ENCODE results near the gene NOTUM. TPM values are rescaled to one million over a fixed set of nuclear protein-coding genes. Genes with fewer than 3 reads are reported as not detected.
A peak's percentile ranks its signal among the peaks of the same experiment; 100 is the strongest.

Gene NOTUM
- total RNA-seq, 2 experiments from 2014 or later = not detected

GRCh38 chr17:81959362-81960129 is 1.4 kb downstream of the NOTUM start:
- Histone ChIP-seq H3K4me3 (ENCODE audit: low read length) (peak overlapping the region; percentile 24), H3K36me3 (ENCODE audit: insufficient read depth, low read length) (no peaks in the 10 kb centered on the region), H3K4me1 (ENCODE audit: insufficient read depth, low read length) (peaks cover 21% of the 10 kb centered on the region), H3K27me3 (ENCODE audit: control insufficient read depth in 1 of 2, insufficient read depth in 2 of 2, low read length in 2 of 2) (peaks cover 26 to 31% of the 10 kb centered on the region in 2 experiments), H3K27ac (ENCODE audit: low read depth in 1 of 2, low read length in 2 of 2) (no peak overlapping the region), H3K9me3 (ENCODE audit: control insufficient read depth in 1 of 2, insufficient read depth in 1 of 2, low read length in 2 of 2) (peaks cover 0 to 8% of the 10 kb centered on the region in 2 experiments)
- H3K4me3 Mint-ChIP-seq = peak overlapping the region; percentile 34
- ChIA-PET CTCF (interaction anchor here (0.6 to 2.3 kb wide), 43 partner anchors 9 to 803 kb away, joined by 3 to 174 read pairs (median 4); partner anchors contain the start of genes ASPSCR1, CENPX, DCXR and LRRC45), POLR2A (interaction anchor here (0.7 to 2.8 kb wide), 11 partner anchors 9 to 167 kb away, joined by 3 to 51 read pairs (median 5); partner anchors contain the start of genes ARHGDIA, ASPSCR1, CENPX and DCXR)
- H3K27me3 Mint-ChIP-seq = peaks cover 14% of the 10 kb centered on the region
- H3K36me3 Mint-ChIP-seq (ENCODE audit: low read depth) = no peaks in the 10 kb centered on the region
- no peaks in the 10 kb centered on the region for H3K9me3 Mint-ChIP-seq
- peak; percentile 65 for TF ChIP-seq CTCF (IDR thresholded peaks at IDR 0.05)
- DNase-seq (peak; percentile 67 to 96 (median 81)), ATAC-seq (ENCODE audit: poor library complexity) (peak; percentile 97)
- intact Hi-C loops (cut with DNase I, micrococcal nuclease) = loop anchor here (1.0 to 10.0 kb wide), 4 partner anchors 17 to 195 kb away; partner anchors contain the start of gene ASPSCR1 (in 1 of the 2)
- H3K4me1 Mint-ChIP-seq (ENCODE audit: low read depth) = no peaks in the 10 kb centered on the region
- H3K27ac Mint-ChIP-seq = no peak overlapping the region

- no peaks in the 10 kb centered on the region for H3K36me3 ChIP-seq (ENCODE audit: insufficient read depth, low read length)
- H3K4me3 ChIP-seq (ENCODE audit: low read length) = no peak overlapping the region
- TF ChIP-seq CTCF (IDR thresholded peaks at IDR 0.05) = no peak
- intact Hi-C loops (cut with DNase I, micrococcal nuclease) = loop anchor here (1.0 kb wide), 1 partner anchor 63 kb away; no protein-coding TSS in a partner anchor
- Mint-ChIP-seq H3K36me3 (ENCODE audit: low read depth) (no peaks in the 10 kb centered on the region), H3K4me1 (ENCODE audit: low read depth) (no peaks in the 10 kb centered on the region), H3K4me3 (peak overlapping the region; percentile 56), H3K27ac (no peak overlapping the region), H3K9me3 (no peaks in the 10 kb centered on the region), H3K27me3 (peaks cover 10% of the 10 kb centered on the region)
- CTCF ChIA-PET = interaction anchor here (0.6 to 2.3 kb wide), 43 partner anchors 8 to 804 kb away, joined by 3 to 174 read pairs (median 4); partner anchors contain the start of genes ASPSCR1, CENPX, DCXR and LRRC45
- H3K27ac ChIP-seq (ENCODE audit: low read depth in 1 of 2, low read length in 2 of 2) = no peak overlapping the region
- ATAC-seq (ENCODE audit: poor library complexity) (no peak), DNase-seq (peak in 1 of 14 experiments; percentile 46)
- peaks cover 27 to 31% of the 10 kb centered on the region in 2 experiments for H3K27me3 ChIP-seq (ENCODE audit: control insufficient read depth in 1 of 2, insufficient read depth in 2 of 2, low read length in 2 of 2)
- peaks cover 21% of the 10 kb centered on the region for H3K4me1 ChIP-seq (ENCODE audit: insufficient read depth, low read length)
- POLR2A ChIA-PET = interaction anchor here (0.7 to 2.8 kb wide), 10 partner anchors 9 to 168 kb away, joined by 3 to 51 read pairs (median 6); partner anchors contain the start of genes ARHGDIA, ASPSCR1, CENPX and DCXR
- H3K9me3 ChIP-seq (ENCODE audit: control insufficient read depth in 1 of 2, insufficient read depth in 1 of 2, low read length in 2 of 2) = peaks cover 0 to 11% of the 10 kb centered on the region in 2 experiments
Measured at GRCh38 chr17:81958633-81959342, 2.2 kb downstream of the NOTUM start.

- Histone ChIP-seq H3K4me3 (ENCODE audit: low read length) (no peak overlapping the region), H3K9me3 (ENCODE audit: control insufficient read depth in 1 of 2, insufficient read depth in 1 of 2, low read length in 2 of 2) (peaks cover 0 to 12% of the 10 kb centered on the region in 2 experiments), H3K4me1 (ENCODE audit: insufficient read depth, low read length) (peaks cover 24% of the 10 kb centered on the region), H3K36me3 (ENCODE audit: insufficient read depth, low read length) (no peaks in the 10 kb centered on the region), H3K27me3 (ENCODE audit: control insufficient read depth in 1 of 2, insufficient read depth in 2 of 2, low read length in 2 of 2) (peaks cover 27 to 31% of the 10 kb centered on the region in 2 experiments), H3K27ac (ENCODE audit: low read depth in 1 of 2, low read length in 2 of 2) (no peak overlapping the region)
- TF ChIP-seq CTCF (IDR thresholded peaks at IDR 0.05) = no peak
- H3K27ac Mint-ChIP-seq = no peak overlapping the region
- H3K27me3 Mint-ChIP-seq = peaks cover 9% of the 10 kb centered on the region
- H3K36me3 Mint-ChIP-seq (ENCODE audit: low read depth) = no peaks in the 10 kb centered on the region
- ChIA-PET CTCF (no interaction called here), POLR2A (no interaction called here)
- ATAC-seq (ENCODE audit: poor library complexity) (no peak), DNase-seq (peak in 1 of 14 experiments; percentile 30)
- intact Hi-C loops (cut with DNase I, micrococcal nuclease) = no loop called here
- no peaks in the 10 kb centered on the region for H3K9me3 Mint-ChIP-seq
- no peak overlapping the region for H3K4me3 Mint-ChIP-seq
- no peaks in the 10 kb centered on the region for H3K4me1 Mint-ChIP-seq (ENCODE audit: low read depth)
Measured at GRCh38 chr17:81957691-81958432, 3.1 kb downstream of the NOTUM start.

Data from CD4-positive, alpha-beta T cell (primary cell).